GM18861 (cell line): ENCODE measurements around the gene FBXL7.

Experiments used
- ATAC-seq: cut with Tn5 transposase; IDR thresholded peaks from one replicate; pipeline ENCODE4 v1.9.1; 2021; ENCODE audit not compliant: unreplicated experiment

Gene FBXL7

DNA sequence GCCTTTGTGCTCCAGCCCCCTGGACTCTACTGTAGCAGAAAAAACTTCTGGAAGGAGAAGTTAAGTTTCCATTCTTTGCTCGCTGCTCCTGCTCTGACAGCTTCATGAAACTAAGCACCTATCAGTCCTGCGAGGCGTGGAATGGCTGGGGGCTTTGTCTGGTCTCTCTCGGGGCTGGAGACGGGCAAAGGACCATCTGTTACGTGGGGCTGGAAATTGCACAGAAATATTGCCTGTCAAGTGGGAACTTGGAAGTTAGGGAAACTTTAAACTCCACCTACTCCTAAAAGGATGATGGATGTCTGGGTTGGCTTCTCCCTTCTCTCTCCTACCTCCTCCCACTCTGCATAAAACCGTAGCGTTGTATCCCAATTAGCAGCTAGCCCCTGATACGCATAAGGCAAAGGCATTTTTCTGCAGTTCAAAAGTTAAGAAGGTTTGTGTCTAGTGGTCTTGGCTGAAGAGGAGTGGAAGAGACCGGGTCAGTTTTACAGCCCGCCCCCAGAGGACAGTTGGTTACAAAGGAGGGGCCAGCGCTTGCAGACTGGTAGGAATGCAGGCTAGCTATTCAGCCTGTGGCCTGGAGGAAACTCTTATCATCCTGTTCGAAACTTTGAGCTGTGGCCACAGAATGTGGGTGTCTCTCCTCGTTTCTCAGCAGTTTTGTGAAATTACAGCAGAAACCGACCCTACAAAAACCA, 1.3 kb downstream of the FBXL7 start:
- ATAC-seq = no peak

GRCh38 chr5:15502208-15502607, 2.2 kb downstream of the FBXL7 start:
- ATAC-seq = no peak

GRCh38 chr5:15506146-15506545, 6.2 kb downstream of the FBXL7 start:
- ATAC-seq = no peak

DNA sequence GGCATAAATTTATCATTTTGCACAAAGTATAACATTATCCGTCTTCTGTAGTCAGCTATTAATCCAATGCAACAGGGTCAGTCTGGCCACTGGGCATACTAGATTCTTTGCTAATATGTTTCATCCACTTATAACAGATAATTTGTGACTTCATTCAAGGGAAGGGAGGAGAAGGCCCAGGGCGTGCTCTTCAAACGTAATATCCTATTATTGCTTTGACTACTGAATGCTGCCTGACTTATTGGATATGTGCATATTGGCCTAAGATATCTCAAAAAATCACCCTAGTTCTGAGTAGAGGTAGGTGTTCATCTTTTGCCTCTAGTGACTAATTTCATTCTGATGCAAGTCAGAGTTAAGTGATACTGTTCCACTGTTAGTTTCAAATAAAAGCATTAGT, 6.9 kb downstream of the FBXL7 start:
- no peak for ATAC-seq

GRCh38 chr5:15510092-15510491, 10.1 kb downstream of the FBXL7 start:
- ATAC-seq = no peak

DNA sequence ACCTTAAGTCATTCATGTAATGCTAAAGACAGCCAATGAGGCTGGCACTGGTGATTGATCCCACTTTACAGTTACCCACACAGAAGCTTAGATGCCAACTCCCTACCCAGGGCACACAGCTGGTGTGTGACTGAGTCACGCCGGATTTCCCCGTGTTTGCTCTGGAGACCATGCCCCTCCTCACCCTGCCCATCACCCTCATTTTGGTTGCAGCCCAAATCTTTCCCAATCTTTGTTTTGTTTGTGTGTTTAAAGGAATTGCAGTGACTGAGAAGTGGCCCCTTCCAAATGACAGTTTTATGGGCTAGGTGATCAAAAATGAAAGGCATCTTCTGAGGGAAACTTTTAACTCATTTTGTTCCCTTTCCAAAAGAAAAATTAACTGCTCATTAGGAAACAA, 10.9 kb downstream of the FBXL7 start:
- ATAC-seq = no peak

DNA sequence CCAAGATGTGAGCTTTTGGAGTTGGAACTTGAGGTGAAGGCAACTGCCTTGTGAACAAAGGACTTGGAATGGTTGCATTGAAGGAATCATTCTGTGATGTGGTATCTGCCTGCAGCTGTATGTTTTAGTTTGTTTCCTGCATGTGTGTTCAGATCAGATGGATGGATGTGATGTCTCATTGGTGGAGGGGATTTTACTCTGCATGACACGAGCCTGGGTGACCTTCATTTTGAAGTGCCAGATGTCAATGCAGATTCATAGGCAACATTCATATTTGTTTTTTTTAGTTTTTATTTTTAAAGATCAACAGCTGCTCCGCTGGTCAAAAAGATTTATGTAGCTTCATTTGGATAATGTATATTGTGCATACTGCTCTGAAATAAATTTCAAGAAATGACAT, 13.5 kb downstream of the FBXL7 start:
- ATAC-seq = no peak

- ATAC-seq = no peak
Observed at GRCh38 chr5:15513911-15514310, 13.9 kb downstream of the FBXL7 start.

- no peak for ATAC-seq
Observed at GRCh38 chr5:15515229-15515628, 15.2 kb downstream of the FBXL7 start.

GRCh38 chr5:15516486-15516885, 16.5 kb downstream of the FBXL7 start:
- no peak for ATAC-seq

- ATAC-seq = no peak
Observed at GRCh38 chr5:15518786-15519185, 18.8 kb downstream of the FBXL7 start.

- ATAC-seq = no peak
Observed at GRCh38 chr5:15520856-15521255, 20.9 kb downstream of the FBXL7 start.

DNA sequence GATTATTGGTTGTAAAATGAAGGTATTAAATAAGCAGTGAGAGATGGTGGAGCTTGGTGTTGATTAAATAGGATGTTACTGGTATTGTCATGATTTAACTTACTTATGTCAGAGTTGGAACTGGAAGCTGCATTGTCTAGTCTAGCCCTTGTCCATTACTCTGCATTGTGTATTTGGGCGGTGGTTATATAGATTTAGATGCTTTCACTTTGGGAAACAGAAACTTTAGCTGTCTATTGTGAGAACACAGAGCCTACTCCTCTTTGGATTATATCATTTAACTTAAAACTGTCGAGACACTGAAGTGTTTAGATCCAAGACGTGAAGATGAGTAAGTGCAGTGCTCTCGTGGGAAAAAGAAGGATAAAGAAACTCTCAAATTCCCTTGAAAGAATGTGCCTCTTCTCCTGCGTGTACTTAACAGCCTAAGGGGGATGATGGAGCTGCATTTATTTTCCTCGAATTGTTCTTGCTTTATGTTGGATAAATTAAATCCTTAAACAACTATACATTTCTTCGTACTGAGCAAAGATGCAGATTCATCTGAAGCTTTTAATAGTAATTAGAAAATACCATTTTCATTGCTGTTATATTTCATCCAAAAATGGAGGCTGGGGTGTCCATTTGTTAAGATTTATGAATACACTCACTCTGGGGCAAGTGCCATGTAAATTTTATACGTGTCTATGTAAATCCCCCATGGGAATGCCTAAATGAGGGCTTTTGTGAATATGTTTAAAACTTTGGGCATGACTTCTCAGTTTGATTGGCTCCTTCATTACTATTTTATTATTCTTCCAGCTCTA, 21.6 kb downstream of the FBXL7 start:
- no peak for ATAC-seq

GRCh38 chr5:15522187-15522520, 22.2 kb downstream of the FBXL7 start:
- ATAC-seq = no peak

- no peak for ATAC-seq
Observed at GRCh38 chr5:15524712-15525111, 24.7 kb downstream of the FBXL7 start.

DNA sequence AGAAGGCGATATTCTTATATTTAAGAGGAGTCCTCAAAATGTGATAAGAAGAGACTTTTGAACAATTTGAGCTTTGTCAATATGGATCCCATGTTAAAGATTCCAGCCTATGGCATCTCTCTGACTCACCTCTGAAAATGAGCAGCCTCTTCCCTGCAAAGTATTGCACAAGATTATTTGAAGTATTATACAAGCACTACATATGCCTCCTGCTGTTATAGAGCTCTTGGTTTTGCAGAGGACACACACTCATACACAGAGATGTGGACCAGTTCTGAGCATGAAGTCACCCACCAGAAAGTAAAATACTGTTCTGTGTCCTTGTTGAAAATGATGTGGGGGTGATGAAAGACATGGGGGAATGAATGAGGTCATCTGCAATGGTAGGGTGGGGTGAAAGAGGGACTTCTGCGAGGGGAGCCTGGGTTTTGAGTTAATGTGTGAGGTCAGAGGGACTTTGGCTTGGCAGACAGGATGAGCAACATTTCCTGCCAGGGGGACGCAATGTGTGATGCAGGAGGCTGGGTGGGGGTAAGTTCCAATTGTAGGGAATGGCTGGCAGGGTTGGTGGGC, 25.8 kb downstream of the FBXL7 start:
- ATAC-seq = no peak

GRCh38 chr5:15526413-15526812, 26.4 kb downstream of the FBXL7 start:
- no peak for ATAC-seq

DNA sequence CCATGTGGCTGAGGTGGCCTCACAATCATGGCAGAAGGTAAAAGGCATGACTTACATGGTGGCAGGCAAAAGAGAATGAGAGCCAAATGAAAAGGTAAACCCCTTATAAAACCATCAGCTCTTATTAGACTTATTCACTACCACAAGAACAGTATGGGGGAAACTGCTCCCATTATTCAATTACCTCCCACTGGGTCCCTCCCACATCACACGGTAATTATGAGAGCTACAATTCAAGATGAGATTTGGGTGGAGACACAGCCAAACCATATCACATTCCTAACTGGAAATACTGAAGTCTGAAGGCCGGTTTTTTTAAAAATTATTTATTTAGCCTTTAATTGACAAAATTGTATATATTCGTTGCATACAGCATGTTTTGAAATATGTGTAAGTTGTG, 28.5 kb downstream of the FBXL7 start:
- no peak for ATAC-seq

GRCh38 chr5:15529013-15529412, 29.0 kb downstream of the FBXL7 start:
- ATAC-seq = no peak

GRCh38 chr5:15529821-15530220, 29.8 kb downstream of the FBXL7 start:
- no peak for ATAC-seq

GRCh38 chr5:15533129-15533893, 33.3 kb downstream of the FBXL7 start:
- no peak for ATAC-seq

DNA sequence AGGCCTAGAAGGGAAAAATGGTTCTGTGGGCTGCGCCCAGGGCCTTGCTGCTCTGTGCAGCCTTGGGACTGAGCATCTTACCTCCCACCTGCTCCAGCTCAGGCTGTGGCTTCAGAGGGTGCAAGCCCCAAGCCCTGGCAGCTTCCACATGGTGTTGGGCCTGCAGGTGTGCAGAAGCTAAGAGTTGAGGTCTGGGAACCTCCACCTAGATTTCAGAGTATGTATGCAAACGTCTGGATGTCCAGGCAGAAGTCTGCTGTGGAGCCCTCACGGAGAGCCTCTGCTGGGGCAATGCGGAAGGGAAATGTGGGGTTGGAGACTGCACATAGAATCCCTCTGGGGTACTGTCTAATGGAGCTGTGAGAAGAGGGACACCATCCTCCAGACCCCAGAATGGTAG, 36.0 kb downstream of the FBXL7 start:
- no peak for ATAC-seq
